ENCODE measurements around the gene NDUFB2. TPM values are rescaled to one million over a fixed set of nuclear protein-coding genes. Genes with fewer than 3 reads are reported as not detected.

NDUFB2 gene
- total and polyA plus RNA-seq, 9 of the 15 experiments (the other 6 are each of a cell fraction or from before 2014, with no cell fraction given) = 220 to 2,075 (median 320) TPM

- TF ChIP-seq E2F8 (IDR thresholded peaks at IDR 0.05; ENCODE audit: low read depth, partially characterized antibody) = peak; percentile 60
- TF ChIP-seq E2F4 (CRISPR knock-in tag; IDR thresholded peaks at IDR 0.05; ENCODE audit: low read depth) = peak; percentile 69
- no peak for TF ChIP-seq FOXM1 (IDR thresholded peaks at IDR 0.05; ENCODE audit: low read depth)
- peak; percentile 95 for TF ChIP-seq FOXM1 (CRISPR knock-in tag; IDR thresholded peaks at IDR 0.05; ENCODE audit: low read depth)
- peak; percentile 58; the same call in 1 of the 2 replicates for TF ChIP-seq ELF4 (CRISPR knock-in tag; IDR thresholded peaks at IDR 0.05)
- TF ChIP-seq RBFOX2 (IDR thresholded peaks at IDR 0.05; ENCODE audit: low read depth, low read length) = peak; percentile 95
- TF ChIP-seq POLR2A (conservative IDR thresholded peaks at IDR 0.05) = peak; percentile 99
- peak; percentile 99 for TF ChIP-seq SUPT5H (IDR thresholded peaks at IDR 0.05)
- no peak for TF ChIP-seq ZNF217 (CRISPR knock-in tag; IDR thresholded peaks at IDR 0.05)
- TF ChIP-seq ZBTB40 (IDR thresholded peaks at IDR 0.05) = peak; percentile 66
- 0 out of 2 replicates have a peak, but pooled peaks have one; percentile 40 for TF ChIP-seq ZBTB40 (CRISPR knock-in tag; IDR thresholded peaks at IDR 0.05)
- no peak for TF ChIP-seq YBX1 (IDR thresholded peaks at IDR 0.05)
- peak; percentile 68 for TF ChIP-seq SMAD4 (CRISPR knock-in tag; conservative IDR thresholded peaks at IDR 0.05)
- TF ChIP-seq ZNF511 (CRISPR knock-in tag; IDR thresholded peaks at IDR 0.05) = peak; percentile 92
- TF ChIP-seq ZNF384 (IDR thresholded peaks at IDR 0.05; ENCODE audit: low read depth, low read length) = no peak
These were observed at the start of gene NDUFB2 (continued) for GRCh38 chr7:140696680-140697446.

Measured in K562 (cell line).